Calu3 (cell line): ENCODE results near the gene DNAAF2. TPM values are rescaled to one million over a fixed set of nuclear protein-coding genes. Genes with fewer than 3 reads are reported as not detected.

ENCODE experiments used
- BruUV-seq: library from RNA; stranded (reverse); fragments of 400-500 nt; replicated peaks from 2 replicates; lab custom pipeline; 2021; lab: Mats Ljungman, UMichigan
- CTCF ChIA-PET: fragments of 300-600 bp; sonication (Branson Sonifier 250); formaldehyde crosslinking; loops from one replicate; lab custom pipeline; 2022; ENCODE audit warnings: antibody characterized with exemption; lab: Charles Lee
- DNase-seq: peaks from one replicate; pipeline ENCODE4 v3.0.0; 2022
- H3K27ac Mint-ChIP-seq: one replicate; pipeline ENCODE4 v1.8.0; 2022; ENCODE audit warnings: mixed read lengths; ENCODE audit not compliant: unreplicated experiment
- H3K27me3 Mint-ChIP-seq: one replicate; pipeline ENCODE4 v1.8.0; 2022; ENCODE audit warnings: mixed read lengths; ENCODE audit not compliant: unreplicated experiment
- H3K36me3 Mint-ChIP-seq: one replicate; pipeline ENCODE4 v1.8.0; 2022; ENCODE audit warnings: mild to moderate bottlenecking, moderate library complexity, mixed read lengths; ENCODE audit not compliant: insufficient read depth, unreplicated experiment
- H3K4me1 Mint-ChIP-seq: one replicate; pipeline ENCODE4 v1.8.0; 2022; ENCODE audit warnings: mild to moderate bottlenecking, low read depth, mixed read lengths; ENCODE audit not compliant: unreplicated experiment
- H3K4me3 Mint-ChIP-seq: one replicate; pipeline ENCODE4 v1.8.0; 2022; ENCODE audit warnings: mild to moderate bottlenecking, low read depth, moderate library complexity, mixed read lengths; ENCODE audit not compliant: unreplicated experiment
- H3K9me3 Mint-ChIP-seq: one replicate; pipeline ENCODE4 v1.8.0; 2022; ENCODE audit warnings: low read depth, mixed read lengths; ENCODE audit not compliant: unreplicated experiment
- intact Hi-C: fragments of 100-400 bp; cut with micrococcal nuclease; formaldehyde crosslinking; loops from one replicate; pipeline ENCODE4 v1.10.0; 2022; ENCODE audit not compliant: unreplicated experiment
- total RNA-seq: library from RNA; stranded (reverse); gene quantifications from 2 replicates; pipeline ENCODE4 v1.2.3, GENCODE V29; 2022
- TF ChIP-seq, protein P1 (sequence below): fragments of 200-600 bp; IDR thresholded peaks from one replicate; pipeline ENCODE4 v1.8.0; 2022; ENCODE audit warnings: antibody characterized with exemption; ENCODE audit not compliant: unreplicated experiment

DNAAF2 gene
- total RNA-seq, 1 experiment from 2014 or later: 11.3 TPM

GRCh38 chr14:49637534-49638078 lies 2.6 kb upstream of the DNAAF2 start:
- no peak for DNase-seq
- intact Hi-C loops: no loop called here
- no peak overlapping the region for H3K4me3 Mint-ChIP-seq
- H3K9me3 Mint-ChIP-seq: no peaks in the 10 kb centered on the region
- no peak overlapping the region for H3K27ac Mint-ChIP-seq
- no peaks in the 10 kb centered on the region for H3K27me3 Mint-ChIP-seq
- CTCF ChIA-PET: interaction anchor here (0.7 kb wide), 1 partner anchor 224 kb away, joined by 10 read pairs; no protein-coding TSS in a partner anchor
- H3K36me3 Mint-ChIP-seq: peaks cover 75% of the 10 kb centered on the region
- TF ChIP-seq, protein P1, sequence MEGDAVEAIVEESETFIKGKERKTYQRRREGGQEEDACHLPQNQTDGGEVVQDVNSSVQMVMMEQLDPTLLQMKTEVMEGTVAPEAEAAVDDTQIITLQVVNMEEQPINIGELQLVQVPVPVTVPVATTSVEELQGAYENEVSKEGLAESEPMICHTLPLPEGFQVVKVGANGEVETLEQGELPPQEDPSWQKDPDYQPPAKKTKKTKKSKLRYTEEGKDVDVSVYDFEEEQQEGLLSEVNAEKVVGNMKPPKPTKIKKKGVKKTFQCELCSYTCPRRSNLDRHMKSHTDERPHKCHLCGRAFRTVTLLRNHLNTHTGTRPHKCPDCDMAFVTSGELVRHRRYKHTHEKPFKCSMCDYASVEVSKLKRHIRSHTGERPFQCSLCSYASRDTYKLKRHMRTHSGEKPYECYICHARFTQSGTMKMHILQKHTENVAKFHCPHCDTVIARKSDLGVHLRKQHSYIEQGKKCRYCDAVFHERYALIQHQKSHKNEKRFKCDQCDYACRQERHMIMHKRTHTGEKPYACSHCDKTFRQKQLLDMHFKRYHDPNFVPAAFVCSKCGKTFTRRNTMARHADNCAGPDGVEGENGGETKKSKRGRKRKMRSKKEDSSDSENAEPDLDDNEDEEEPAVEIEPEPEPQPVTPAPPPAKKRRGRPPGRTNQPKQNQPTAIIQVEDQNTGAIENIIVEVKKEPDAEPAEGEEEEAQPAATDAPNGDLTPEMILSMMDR: no peak
- peaks cover 30% of the 10 kb centered on the region for H3K4me1 Mint-ChIP-seq
- no TSS peak for BruUV-seq

GRCh38 chr14:49636866-49637265 lies 1.8 kb upstream of the DNAAF2 start:
- H3K27me3 Mint-ChIP-seq: no peaks in the 10 kb centered on the region
- BruUV-seq: no TSS peak
- intact Hi-C loops: no loop called here
- peaks cover 23% of the 10 kb centered on the region for H3K4me1 Mint-ChIP-seq
- no peaks in the 10 kb centered on the region for H3K9me3 Mint-ChIP-seq
- H3K36me3 Mint-ChIP-seq: peaks cover 77% of the 10 kb centered on the region
- TF ChIP-seq, protein P1: no peak
- no peak for DNase-seq
- CTCF ChIA-PET: no interaction called here
- H3K4me3 Mint-ChIP-seq: peak overlapping the region; percentile 97
- H3K27ac Mint-ChIP-seq: peak overlapping the region; percentile 100

DNA sequence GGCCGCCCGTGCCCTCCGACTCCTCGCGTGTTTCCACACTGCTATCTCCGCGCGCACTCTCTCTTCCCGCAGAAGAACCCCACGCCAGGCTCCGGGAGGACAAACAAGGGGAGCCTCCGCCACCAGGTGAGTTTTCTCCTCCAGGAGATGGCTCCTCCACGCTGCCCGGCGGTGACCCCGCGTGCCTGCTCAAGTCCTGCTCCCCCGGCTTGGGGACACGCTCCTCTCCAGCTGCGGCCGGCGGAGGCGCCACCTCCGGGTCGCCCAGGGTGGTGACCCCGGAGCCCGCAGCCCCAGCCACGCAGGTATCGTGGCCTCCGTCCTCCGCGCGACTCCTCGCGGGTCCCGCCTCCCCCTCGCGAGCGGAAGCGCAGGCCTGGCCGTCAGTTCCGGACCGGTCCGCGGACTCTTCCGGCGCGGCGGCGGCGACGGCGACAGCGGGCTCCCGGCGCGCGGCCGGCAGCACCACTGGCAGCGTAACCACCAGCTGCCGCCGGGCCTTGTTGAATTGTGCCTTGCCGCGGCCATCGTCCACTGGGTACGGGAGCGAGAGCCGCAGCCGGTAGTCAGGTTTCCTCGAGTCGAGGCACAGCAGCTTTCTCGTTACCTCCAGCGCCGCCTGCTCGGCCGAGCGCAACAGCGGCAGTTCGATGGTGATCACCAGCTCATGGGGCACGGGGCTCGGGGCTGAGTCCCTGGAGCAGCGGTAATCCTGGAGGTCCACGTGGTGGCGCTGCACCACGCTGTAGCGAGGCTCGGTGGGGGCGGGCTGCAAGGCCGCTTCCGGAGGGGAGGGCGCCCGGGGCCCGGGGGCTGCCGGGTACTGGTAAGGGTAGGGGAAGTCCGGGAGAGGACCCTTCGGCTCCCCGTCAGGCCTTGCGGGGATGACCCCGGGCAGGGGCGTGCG lies 1.2 kb downstream of the DNAAF2 start:
- TF ChIP-seq, protein P1: peak; percentile 67
- Mint-ChIP-seq H3K4me3 (peak overlapping the region; percentile 97), H3K27me3 (no peaks in the 10 kb centered on the region), H3K4me1 (peaks cover 18% of the 10 kb centered on the region), H3K36me3 (peaks cover 69% of the 10 kb centered on the region), H3K9me3 (no peaks in the 10 kb centered on the region), H3K27ac (peak overlapping the region; percentile 85)
- DNase-seq: peak; percentile 95
- BruUV-seq: no TSS peak
- CTCF ChIA-PET: interaction anchor here (0.7 to 2.6 kb wide), 9 partner anchors 10 to 228 kb away, joined by 3 to 27 read pairs (median 6); partner anchors contain the start of genes KLHDC1, KLHDC2, MGAT2 and NEMF
- intact Hi-C loops: loop anchor here (5.0 kb wide), 1 partner anchor 133 kb away; the partner anchor contains the start of gene KLHDC2

DNA sequence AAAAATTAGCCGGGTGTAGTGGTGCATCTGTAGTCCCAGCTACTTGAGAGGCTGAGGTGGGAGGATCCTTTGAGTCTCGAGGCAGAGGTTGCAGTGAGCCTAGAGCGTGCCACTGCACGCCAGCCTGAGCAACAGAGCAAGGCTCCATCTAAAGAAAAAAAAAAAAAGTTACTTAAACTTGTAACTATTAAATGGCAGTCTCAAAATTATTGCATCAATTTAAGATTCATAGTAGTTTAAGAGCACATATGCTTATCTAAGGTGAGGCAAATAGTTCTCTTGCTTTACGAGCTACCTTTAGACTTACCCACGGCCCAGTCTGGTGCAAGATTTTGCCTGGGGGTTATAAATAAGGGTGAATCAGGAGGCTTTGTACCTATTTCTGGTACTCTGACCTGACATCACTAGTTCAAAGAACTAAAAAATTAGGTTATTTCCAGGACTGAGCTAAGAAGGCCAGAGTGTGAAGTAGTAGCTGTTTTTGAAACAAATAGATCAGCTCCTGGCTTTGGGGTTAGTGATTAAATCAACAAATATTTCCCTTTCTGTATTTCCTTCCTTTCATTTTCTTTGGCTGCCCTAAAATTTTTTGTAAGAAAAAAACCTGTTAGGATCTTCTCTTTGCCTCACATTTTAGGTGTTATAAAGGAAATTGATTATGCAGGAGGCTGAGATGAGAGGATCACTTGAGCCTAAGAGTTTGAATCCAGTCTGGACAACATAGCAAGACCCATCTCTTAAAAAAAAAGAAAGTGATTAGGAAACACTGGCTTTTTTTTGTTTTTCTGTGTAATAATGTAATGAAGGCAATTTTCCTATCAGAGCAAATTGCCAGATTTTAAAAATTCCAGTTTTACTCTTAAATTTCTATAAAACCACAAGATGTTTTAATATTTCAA lies 10.9 kb downstream of the DNAAF2 start:
- TF ChIP-seq, protein P1: no peak
- Mint-ChIP-seq H3K27me3 (no peaks in the 10 kb centered on the region), H3K4me1 (no peaks in the 10 kb centered on the region), H3K27ac (no peak overlapping the region), H3K36me3 (peaks cover 51% of the 10 kb centered on the region), H3K4me3 (peak overlapping the region; percentile 95), H3K9me3 (no peaks in the 10 kb centered on the region)
- no TSS peak for BruUV-seq
- CTCF ChIA-PET: interaction anchor here (0.6 to 1.0 kb wide), 2 partner anchors 11 to 214 kb away, joined by 4 to 5 read pairs; partner anchors contain the start of gene DNAAF2
- no peak for DNase-seq
- intact Hi-C loops: no loop called here
